Left renal pelvis (tissue), 4 donors: ENCODE measurements around the gene OR12D1. TPM values are rescaled to one million over a fixed set of nuclear protein-coding genes. Genes with fewer than 3 reads are reported as not detected.

ENCODE experiments used
- DNase-seq, 4 donors: peaks; one replicate each; pipeline ENCODE4 v3.0.0-alpha.2; 2013; ENCODE audit warnings: low read depth in 4 of 4, low spot score in 3 of 4
- polyA plus RNA-seq, 4 donors: library from polyadenylated mRNA; unstranded; fragments of 120-200 nt; gene quantifications; one replicate each; pipeline ENCODE4 v1.2.1, GENCODE V29; 2013; ENCODE audit not compliant: insufficient read length in 4 of 4

Gene OR12D1
- polyA plus RNA-seq, 4 donors, result not detected

DNA sequence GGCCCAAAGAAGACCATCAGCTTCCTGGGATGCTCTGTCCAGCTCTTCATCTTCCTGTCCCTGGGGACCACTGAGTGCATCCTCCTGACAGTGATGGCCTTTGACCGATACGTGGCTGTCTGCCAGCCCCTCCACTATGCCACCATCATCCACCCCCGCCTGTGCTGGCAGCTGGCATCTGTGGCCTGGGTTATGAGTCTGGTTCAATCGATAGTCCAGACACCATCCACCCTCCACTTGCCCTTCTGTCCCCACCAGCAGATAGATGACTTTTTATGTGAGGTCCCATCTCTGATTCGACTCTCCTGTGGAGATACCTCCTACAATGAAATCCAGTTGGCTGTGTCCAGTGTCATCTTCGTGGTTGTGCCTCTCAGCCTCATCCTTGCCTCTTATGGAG lies 47.3 kb downstream of the OR12D1 start:
- DNase-seq, result no peak

DNA sequence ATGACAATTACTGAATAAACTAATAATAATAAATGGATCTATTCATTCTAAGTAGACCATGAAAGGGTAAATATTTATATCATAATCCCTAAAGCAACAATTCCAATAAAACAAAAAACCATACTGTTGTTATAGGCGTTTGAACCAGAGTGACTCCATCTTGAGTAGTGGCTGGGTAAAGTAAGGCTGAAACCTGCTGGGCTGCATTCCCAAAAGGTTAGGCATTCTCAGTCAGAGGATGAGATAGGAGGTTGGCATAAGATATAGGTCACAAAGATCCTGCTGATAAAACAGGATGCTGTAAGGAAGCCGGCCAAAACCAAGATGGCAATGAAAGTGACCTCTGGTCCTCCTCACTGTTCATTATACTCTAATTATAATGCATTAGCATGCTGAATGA lies 50.6 kb downstream of the OR12D1 start:
- DNase-seq, result no peak

DNA sequence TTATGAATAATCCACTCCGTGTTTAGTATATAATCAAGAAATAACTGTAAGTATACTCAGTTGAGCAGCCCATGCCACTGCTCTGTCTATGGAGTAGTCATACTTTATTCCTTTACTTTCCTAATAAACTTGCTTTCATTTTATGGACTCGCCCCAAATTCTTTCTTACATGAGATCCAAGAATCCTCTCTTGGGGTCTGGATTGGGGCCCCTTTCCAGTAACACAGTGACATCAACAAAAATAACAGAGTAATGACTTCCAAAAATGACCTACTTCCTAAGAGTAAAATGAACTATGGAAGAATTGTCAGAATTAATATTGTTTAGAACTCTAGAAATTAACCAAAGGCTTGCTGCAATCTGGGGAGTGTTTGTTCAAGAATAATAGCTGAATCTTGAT lies 51.1 kb downstream of the OR12D1 start:
- DNase-seq, result no peak

DNA sequence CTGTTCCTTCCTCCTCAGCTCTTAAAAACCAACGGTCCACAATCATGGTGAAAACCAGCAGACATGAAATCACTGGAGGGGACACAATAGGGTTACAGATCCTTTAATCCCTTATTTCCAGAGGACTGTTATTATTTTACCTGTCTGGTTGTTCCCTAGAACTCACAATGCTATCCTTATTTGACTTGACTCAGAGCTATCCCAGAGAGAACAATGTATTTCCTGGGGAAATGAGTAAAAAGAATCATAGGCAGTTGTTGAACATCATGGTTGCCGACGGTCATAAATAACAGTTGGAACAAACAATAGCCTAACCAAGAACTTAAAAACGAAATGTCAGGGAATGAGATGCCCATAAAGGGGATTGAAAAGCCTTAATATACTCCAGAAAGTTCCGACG lies 51.5 kb downstream of the OR12D1 start:
- no peak for DNase-seq

Other genes with a start within 250 kb of the OR12D1 start
- not detected for gene OR2J2, start 244.0 kb upstream of the OR12D1 start, polyA plus RNA-seq
- gene OR14J1, start 113.2 kb upstream of the OR12D1 start, polyA plus RNA-seq, result under 1 TPM; 0.03 to 0.12 (median 0.04) TPM
- gene OR5V1, start 46.1 kb upstream of the OR12D1 start, polyA plus RNA-seq, result not detected
- gene OR12D3, start 39.6 kb upstream of the OR12D1 start, polyA plus RNA-seq, result not detected
- not detected for gene OR12D2, start 19.3 kb upstream of the OR12D1 start, polyA plus RNA-seq
- gene OR10C1, start 24.4 kb downstream of the OR12D1 start, polyA plus RNA-seq, result not detected
- gene OR11A1, start 42.1 kb downstream of the OR12D1 start, polyA plus RNA-seq, result not detected
- gene OR2H1, start 42.2 kb downstream of the OR12D1 start, polyA plus RNA-seq, result not detected
- not detected for gene MAS1L, start 73.0 kb downstream of the OR12D1 start, polyA plus RNA-seq
- gene UBD, start 144.8 kb downstream of the OR12D1 start, polyA plus RNA-seq, result 1 to 10 TPM in 1 of 4 donors, under 1 TPM in 3; 0.48 to 2.0 (median 0.74) TPM
- gene OR2H2, start 170.2 kb downstream of the OR12D1 start, polyA plus RNA-seq, result under 1 TPM; 0.16 to 0.25 (median 0.21) TPM
- gene GABBR1, start 218.3 kb downstream of the OR12D1 start, polyA plus RNA-seq, result 100 to 1,000 TPM in 1 of 4 donors, 10 to 100 TPM in 3; 54.1 to 108 (median 81.6) TPM
- not detected for gene MOG, start 242.2 kb downstream of the OR12D1 start, polyA plus RNA-seq